Germinal center (tissue), 1 donor: ENCODE data around the gene SLC25A1.
"Not testable (repeated sequence)": the region's sequence is repeated elsewhere in the genome, so short reads cannot be mapped to it uniquely, and the experiment has no call there.

Source experiments
- DNase-seq: peaks from one replicate; pipeline ENCODE4 v3.0.0; 2012; ENCODE audit warnings: mixed read lengths, low spot score

SLC25A1 gene

GRCh38 chr22:19166421-19166820 lies 12.1 kb downstream of the SLC25A1 start:
- DNase-seq: no peak

DNA sequence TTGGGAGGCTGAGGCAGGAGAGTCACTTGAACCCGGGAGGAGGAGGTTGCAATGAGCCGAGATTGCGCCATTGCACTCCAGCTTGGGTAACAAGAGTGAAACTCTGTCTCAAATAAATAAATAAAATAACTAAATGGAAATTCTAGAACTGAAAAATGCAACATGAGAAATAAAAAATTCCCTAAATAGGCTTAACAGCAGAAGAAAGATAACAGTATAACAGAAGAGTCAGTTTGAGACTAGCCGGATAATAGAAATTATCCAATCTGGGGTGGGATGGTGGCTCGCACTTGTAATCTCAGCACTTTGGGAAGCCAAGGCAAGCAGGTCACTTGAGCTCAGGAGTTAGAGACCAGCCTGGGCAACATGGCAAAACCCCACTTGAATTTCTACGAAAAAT lies 14.1 kb downstream of the SLC25A1 start:
- DNase-seq: no peak

- not testable (repeated sequence) for DNase-seq
These were observed 19.9 kb downstream of the SLC25A1 start for GRCh38 chr22:19158649-19159048.

GRCh38 chr22:19156109-19156508 lies 22.4 kb downstream of the SLC25A1 start:
- not testable (repeated sequence) for DNase-seq

DNA sequence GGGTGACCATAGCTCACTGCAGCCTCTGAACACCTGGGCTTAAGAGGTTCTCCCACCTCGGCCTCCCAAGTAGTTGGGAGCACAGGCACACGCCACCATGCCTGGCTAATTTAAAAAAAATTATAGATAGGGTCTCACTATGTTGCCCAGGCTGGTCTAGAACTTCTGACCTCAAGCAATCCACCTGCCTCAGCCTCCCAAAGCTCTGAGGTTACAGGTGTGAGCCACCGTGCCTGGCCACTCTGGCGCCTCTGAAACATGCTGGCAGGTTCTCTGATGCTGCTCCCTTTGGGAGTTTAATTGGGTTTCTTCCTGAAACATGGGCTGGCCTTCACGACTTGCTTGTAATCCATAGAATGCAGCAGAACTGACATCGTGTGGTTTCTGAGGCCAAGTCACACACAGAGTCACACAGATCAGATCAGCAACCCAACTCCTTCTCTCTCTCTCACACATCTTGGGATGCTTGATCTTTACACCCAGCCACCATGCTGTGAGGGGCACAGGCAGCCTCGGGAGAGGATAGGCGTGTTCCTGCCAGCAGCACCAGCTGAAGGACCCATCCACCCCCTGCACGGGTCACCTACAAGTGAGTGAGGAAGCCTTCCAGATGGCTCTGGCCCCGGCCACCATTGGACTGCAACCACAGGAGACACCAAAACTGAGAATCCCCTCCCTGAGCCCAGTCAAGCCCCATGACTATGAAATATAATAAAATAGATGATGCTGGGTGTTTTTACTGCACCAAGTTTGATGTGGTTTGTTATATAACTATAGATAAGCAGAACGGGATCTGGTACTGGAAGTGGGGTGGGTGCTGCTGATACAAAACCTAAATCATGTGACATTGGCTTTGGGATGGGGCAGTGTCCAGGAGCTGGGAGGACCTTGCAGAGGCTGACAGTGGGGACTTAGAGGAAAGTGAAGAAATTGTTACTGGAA lies 25.3 kb downstream of the SLC25A1 start:
- no peak for DNase-seq

DNA sequence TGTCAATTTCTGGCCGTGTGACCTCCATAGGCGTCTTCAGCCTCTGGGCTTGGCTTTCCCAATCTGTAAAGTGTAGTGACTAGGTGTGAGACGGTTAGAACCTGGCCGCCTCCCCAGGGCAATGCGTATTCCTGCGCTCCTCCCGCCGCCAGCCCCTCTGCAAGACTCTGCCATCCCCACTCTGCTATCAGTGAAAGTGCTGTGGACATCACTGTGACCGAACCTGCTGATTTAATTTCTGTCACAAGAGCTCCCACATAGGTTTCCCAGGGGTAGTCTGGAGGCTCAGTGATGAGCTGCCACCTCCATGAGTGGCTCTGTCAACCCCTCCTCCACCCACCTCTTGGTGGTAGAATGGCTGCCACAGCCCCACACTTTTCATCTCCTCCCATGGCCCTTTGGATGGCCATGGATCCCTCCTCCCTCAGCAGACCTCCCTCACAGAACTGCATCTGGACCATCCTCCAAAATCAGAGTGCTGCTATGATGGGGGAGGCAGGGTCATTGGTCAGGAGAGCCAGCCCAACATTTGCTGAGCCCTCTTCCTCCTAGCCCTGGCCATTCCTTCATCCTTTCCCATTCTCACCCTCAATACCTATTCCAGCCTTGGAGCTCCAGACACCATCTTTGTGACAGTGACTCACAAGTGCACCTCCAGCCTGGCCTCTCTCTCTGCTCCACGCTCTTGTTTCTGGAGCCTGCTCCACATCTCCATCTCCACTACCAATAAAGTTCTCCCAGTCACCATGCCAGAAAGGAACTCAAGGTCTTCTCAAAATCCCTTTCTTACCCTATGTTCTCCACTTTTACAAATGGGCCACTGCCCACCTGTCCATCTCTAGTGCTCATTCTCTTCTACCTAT lies 27.0 kb downstream of the SLC25A1 start:
- DNase-seq: no peak

GRCh38 chr22:19150482-19151328 lies 27.8 kb downstream of the SLC25A1 start:
- no peak for DNase-seq

DNA sequence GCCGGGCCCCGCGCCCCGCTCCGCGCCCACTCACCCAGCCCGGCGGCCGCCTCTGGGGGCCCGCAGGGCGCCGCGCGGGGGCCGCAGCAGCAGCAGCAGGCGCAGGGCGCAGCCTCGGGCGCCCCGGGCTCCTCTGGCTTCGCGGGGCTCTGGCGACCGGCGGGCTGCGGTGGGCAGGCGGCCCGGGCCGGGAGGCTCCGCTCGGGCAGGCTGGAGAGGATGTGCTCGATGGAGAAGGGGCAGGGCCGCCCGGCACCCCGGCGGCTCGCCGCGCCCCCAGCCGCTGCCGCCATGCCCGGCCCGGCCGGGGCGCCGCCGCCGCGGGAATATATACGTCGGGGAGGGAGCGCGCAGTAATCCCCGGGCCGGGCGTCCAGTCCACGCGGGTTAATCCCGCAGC lies 28.5 kb downstream of the SLC25A1 start, which contains the start of gene GSC2:
Gene GSC2 (minus strand): TSS at position 302 of the 400 bp plus-strand sequence. CDS start 9 bp downstream, at position 293.
- DNase-seq: no peak

- peak; percentile 40 for DNase-seq
These were observed 29.3 kb downstream of the SLC25A1 start for GRCh38 chr22:19149047-19149883.

DNA sequence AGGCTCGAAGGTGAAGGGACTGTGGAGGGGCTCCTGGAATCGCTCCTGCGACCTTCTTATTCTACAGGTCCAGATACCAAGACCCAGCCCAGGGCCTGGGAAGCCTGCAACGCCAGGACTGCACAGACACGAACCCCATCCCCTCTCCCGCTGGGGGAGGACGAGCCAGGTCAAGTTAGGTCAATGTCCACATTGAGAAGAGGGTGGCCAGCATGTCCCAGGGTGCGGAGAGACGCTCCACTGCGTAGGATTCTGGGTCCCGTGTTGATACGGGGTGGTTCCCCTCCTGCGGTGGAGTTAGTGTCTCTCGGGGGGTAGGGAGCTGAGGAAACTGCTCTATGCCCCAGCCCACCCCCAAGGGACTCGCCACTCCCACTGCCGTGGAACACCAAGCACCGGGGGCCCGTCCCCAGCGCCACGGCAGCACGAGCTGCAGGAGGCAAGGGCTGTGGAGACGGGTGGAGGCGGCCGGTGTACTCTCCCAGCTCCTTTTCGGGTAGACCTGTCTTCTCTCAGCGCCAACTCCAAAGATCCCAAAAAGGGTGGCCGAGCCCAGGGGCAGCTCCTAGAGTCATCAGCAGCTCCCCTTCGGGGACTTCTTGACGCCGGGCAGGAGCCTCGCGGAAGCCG lies 30.0 kb downstream of the SLC25A1 start:
- DNase-seq: no peak

DNA sequence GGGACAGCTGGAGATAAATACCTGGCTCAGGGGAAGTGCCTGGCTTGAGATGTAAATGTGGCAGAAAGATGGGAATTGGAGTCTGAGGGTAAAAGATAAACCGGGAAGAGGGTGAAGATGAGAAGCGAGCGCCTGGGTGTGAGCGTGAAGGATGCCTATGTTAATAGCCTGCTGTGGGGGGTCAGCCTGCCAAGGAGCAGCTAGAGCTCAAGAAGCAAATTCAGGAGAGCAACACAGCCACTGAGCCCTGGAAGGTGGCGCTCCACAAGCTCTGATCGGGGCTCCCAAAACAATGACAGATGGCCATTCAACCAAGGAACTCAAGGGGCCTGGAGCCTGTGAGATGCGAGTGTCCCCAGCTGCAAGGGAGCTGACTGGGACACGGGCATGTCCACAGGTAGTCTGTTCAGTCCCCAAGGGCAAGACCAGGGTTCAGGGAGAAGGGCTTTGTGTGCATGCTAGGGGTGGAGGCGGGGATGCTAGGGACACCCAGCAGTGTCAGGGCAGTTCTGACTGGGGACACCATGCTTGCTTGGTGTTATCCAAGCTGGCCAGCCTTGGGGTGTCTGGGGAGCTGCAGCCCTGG lies 31.2 kb downstream of the SLC25A1 start:
- no peak for DNase-seq

GRCh38 chr22:19146215-19146968 lies 32.1 kb downstream of the SLC25A1 start:
- DNase-seq: no peak

DNA sequence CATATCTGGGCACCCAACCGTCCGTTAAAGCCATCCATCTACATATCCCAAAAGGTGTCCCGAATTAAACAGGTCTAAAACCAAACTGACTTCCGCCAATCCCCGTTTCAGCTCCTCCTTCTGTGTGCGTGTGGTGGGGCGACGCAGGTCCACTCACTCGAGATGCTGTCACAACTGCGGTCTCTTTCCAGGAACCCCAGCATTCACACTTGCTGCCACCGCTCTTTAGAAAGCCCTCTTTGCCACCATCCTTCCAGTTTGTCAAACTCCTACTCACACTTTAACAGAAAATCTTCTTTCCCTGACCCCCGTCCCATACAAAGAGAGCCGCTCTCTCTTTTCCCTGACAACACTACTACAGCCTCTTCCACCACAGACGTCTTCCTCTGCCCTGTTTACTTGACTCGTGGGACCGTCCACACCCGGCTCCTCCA lies 34.6 kb downstream of the SLC25A1 start:
- DNase-seq: peak; percentile 40

- no peak for DNase-seq
These were observed 35.3 kb downstream of the SLC25A1 start for GRCh38 chr22:19143212-19143611.

DNA sequence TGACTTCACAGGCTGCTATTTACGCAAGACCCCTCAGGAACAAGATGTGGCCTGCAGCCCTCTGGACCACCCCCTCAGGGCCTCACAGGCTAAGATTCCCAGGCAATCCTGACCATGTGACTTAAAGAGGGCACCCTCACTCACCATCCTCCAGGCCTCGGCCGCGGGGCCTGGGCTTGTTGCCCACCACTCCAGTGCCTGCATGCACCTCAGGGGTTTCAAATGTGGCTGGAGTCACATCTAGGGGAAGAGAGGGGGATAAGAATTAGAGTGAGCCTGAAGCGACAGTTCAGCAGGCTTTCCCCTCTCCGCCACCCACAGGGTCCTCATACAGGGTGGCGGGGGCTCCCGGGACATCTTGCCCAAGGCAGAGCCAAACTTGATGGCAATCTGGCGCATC lies 36.1 kb downstream of the SLC25A1 start:
- DNase-seq: no peak

GRCh38 chr22:19139974-19140373 lies 38.6 kb downstream of the SLC25A1 start:
- no peak for DNase-seq

DNA sequence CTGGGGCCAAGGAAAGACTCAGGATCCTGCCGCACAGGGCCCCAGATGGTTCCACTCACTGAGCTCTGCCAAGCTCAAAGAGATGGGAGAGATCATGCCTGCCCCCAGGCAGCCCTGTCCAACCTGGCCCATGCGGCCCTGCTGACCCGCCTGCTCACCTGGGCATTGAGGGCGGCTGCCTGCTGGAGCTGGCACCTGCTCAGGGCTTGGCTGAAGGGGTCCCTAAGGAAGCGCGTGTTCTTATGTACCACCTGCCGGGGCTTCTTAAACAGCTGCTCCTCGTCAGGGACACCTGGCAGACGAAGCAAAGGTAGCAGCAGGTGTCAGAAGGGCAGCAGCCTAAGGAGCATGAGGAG lies 39.6 kb downstream of the SLC25A1 start:
- DNase-seq: no peak

DNA sequence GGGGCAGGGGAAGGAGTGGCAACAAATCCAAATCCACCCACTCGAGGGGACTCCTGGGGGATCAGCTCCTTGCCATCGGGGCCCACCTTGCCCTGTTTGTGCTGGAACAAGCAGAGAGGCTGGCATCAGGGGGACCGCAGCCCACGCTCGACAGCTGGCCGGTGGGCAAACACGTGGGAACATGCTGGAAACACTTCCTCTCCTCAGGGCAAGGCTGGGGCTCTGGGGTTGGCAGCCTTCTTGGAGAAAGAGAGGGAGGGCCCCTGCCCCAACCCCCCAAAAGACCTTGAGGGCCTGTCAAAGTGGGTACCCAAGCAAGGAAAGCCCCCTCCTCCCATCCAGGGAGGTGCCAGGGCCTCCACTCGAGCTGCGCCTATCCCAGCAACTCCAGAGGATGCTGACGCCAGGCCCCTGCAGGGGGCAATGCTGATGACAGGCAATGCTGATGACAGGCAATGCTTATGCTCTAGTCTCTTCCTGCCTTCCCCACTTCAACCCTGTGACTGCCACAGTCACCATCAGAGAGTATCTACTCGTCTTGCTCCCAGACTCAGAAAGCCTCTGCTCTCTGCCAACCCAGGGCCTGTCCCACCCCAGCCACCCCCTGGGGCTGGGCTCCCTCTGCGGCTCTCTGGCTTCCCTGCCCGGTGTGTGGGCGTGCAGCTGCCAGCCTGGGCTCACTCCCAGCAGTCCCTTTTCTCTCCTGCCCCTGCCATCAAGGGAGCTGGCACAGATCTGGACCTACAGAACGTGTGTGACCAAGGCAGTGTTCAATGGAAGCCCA lies 40.1 kb downstream of the SLC25A1 start:
- no peak for DNase-seq
